Activated T-helper 1 cell treated with anti-CD3 and anti-CD28 coated beads, Interleukin-2, amount 50 U/mL, for 16 hours (primary cell): ENCODE measurements around the gene TMEM163.
"Not testable (repeated sequence)": the region's sequence is repeated elsewhere in the genome, so short reads cannot be mapped to it uniquely, and the experiment has no call there.

Experiments
- DNase-seq, 2 donors: peaks; one replicate each; pipeline ENCODE4 v3.0.0-alpha.2; 2020; ENCODE audit warnings: low read depth in 1 of 2, low spot score in 1 of 2

TMEM163 gene

DNA sequence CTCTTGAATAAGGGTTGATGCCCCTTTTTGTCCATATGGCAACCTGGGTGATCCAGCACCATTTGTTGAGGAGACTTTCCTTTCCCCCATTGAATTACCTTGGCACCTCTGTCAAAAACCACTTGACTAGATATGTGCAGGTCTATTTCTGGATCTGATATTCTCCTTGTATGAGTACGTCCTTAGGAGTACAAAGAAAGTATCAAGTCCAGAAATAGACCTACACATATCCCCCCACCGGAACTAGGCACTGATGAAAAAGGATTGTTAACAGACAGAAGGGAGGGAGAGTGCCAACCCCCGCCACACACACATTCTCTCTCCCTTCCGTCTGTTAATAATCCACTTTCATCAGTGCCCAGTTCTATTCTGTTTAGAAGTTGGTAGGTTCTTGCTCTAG is 225.0 kb downstream of the TMEM163 start:
- DNase-seq = no peak

DNA sequence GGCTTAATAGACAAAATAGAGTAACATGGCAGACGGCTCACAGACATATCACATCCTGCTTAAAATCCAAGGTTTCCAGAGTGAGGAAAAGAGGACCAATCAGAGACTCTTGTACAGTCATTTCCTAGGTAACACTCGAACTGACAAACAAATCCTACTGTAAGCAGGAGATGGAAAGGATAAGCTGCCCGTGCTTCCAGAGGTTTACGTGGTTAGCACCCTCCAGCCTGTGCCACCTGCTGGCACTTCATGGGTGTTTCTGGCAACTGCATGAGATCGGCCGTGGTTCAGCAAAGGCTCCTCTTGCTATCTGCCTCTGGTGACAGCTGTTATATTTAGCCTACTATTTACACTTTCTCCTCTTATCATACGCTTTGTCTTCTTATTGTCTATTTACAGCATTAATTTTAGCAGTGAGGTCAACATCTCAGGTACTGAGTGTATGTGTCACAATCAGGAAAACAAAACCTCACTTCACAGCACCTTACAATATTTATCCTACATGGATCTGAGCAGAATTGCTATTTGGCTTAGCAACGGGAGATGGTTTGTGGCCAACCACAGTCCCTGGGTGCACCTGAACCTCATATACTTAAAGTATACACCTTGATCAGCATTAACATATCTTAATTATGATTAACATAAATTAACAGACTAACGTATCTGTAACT is 226.9 kb downstream of the TMEM163 start:
- DNase-seq = no peak

DNA sequence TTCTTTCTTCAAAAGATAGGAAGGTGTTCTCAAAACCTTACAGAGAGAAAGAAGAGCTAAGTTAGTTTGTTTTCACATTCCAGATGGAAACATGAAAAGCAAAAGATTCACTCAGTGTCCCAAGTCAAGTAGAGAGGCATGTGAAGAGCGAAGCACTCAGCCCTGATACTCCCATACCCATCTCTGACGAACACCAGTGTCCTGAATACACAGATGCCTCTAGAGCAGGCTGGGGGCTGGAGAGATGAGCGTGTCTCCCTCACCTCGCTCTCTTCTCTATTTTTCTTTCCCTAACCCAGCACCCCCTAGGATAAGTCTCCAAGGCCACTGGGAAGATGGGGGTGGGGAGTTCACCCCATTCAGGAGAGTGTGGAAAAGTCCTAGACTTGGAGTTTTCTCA is 227.8 kb downstream of the TMEM163 start:
- DNase-seq = no peak

DNA sequence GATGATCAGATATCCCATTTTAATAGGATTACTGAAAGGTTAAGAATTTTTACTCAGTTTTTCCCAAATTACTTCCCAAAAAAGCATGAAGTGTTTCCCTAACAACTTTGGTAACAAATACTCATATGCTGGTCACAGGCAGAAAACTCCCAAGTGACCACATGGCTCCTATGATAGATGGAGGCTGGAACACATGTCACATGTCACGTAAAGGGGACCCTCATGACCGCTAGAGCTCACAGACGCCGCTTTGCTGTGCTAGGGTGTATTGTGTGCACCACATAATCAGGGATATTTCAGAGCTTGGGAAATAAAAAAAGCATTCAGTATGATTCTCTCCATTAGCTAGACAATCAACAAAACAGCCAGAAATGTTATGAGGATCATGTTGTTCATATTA is 228.2 kb downstream of the TMEM163 start:
- no peak for DNase-seq

- no peak for DNase-seq
These were observed 228.9 kb downstream of the TMEM163 start for GRCh38 chr2:134489732-134490384.

- DNase-seq = no peak
These were observed 235.9 kb downstream of the TMEM163 start for GRCh38 chr2:134482766-134483340.

DNA sequence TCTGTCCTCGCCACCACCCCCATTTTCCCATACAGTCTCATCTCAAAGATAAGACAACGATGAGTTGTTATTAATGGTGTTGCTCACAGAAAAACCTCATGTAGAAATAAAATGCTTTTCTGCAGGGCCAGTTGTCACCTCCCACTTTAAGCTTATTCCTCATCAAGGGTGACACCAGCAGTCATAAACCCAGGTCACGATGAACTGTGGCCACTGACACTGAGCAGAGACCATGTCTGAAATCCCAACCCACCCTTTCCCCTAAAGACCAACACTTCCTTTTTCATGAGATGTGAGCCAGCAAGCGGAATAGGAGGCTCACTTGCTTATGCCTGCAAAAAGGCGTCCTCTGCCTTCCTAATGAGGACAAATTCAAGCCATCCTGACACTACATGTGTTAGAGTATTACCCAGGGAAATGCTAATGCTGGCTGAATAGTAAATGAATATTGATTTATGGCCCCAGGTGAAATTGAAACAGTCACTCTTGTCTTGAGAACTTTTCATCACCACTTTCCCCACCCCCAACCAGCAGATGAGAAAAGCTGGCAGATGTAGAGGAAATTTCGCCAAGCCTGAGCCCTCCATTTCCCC is 236.6 kb downstream of the TMEM163 start:
- DNase-seq = no peak

DNA sequence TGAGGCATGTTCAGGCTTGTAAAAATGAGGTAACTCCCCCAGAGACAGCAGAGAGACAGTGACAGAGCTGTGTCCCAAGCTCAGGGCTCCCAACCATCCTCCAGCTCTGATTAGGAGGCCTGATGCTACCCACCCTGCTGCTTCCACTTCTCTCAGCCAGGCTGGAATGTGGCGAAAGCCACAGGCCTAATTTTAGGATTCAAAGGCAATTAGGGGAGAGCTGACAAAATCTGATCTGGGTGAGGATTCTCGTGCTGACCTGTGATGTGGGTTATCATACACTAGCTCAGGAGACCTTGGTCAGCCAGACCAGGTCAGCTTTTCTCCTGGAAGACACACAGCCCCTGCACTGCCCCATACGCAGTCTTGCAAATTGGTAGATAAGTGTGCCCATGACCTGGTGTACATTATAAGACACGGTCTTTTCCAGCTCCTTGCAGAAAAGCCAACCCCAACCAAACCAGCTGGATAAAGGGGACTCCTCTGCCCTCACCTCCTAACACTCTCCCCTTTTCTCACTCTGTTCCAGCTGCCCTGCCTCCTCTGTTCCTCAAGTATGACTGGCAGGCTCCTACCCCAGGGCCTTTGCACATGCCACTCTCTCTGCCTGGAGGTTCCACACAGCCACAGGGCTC is 239.0 kb downstream of the TMEM163 start:
- no peak for DNase-seq

DNA sequence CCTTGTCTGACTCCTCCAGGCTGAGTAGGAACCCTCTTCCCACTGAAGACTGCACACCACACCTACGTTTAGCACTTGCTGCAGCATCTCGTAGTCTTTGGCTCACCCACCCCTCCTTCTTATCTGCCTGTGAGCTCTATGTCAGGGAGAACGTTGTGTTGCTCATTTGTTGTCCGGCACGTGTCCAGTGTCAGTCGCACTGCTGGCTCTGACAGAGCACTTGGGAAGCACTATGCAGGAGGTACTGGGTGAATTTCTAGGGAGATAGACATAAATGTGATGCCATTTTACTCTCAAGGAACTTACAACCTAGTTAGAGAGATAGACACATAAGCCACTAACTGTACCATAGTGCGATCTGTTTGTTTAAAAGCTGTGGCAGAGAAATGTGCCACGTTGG is 241.8 kb downstream of the TMEM163 start:
- DNase-seq = not testable (repeated sequence)

- DNase-seq = no peak
These were observed 248.1 kb downstream of the TMEM163 start for GRCh38 chr2:134470561-134471168.

- no peak for DNase-seq
These were observed 249.2 kb downstream of the TMEM163 start for GRCh38 chr2:134469516-134470115.

DNA sequence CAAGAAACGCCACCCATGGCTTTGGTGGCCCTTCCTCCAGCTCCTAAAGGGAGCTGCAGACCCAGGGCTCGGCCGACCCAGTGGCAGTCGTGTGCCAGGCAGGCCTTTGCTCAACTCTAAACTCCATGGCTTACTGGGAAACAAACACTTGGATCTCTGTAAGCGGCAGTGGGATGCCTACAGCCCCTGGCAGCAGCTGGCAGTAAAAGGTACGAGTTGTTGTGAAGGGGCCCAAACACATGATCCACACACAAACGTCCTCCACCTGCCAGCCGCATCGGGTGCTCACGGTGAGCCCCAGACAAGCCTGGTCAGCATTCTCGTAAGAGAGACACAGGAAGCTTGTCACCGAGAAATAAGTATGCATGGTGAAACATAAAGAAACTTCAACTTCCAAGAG is 250.0 kb downstream of the TMEM163 start:
- DNase-seq = no peak

- no peak for DNase-seq
These were observed 250.6 kb downstream of the TMEM163 start for GRCh38 chr2:134468164-134468563.

DNA sequence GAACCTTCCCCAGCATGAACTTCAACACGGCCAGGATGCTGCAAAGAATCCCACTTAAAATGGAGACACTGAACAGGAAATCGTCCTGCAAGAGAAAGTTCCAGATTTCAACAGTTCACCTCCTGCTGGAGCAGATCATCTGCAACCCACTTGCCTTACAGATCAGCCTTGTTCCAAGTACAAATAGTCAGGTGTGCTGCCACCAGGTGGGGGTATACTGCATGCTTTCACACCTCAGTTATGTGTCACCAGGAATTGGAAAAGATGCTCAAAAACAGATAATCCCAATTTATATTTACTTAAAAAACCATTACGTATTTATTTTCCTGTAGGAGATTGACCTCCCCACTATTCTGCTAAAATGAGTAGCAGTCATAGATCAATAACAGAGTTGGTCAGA is 252.7 kb downstream of the TMEM163 start:
- no peak for DNase-seq

DNA sequence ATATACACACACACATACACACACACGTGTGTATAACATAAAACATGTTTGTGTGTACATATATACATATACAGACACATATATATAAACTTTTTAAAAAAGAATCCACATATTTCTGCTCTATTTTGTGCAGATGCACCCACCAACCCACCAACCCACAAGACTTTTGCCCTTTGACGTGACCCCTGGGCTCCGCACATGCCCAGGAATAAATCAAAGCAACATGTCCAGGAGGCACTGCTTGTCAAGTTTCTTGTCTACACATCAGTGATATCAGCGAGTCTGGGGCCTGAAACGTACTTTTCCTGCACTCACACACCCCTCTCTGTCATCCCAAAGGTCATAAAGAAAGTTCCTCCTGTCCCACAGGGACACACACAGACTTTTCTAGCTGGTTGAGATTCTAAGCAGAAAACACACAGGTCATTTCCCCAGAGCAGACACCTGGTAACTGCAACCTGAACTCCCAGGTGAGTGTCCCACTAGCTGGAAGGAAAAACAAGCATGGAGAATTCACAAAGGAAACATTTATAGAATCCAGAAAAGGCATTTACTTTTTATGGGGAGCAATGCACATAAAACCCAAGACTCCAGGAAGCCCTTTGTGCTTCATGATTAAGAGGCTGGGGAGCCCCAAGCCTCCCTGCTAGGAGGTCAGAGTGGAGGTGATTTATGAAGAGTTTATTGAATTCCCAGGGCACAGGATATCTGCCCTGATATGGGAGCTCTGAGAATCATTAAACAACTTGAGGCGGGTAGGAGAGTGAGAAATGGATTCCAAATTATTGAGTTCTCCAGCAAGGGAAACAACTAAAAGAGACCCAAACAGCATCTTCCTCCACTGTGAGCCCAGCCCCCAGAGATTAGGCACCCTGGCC is 253.3 kb downstream of the TMEM163 start:
- DNase-seq = no peak

DNA sequence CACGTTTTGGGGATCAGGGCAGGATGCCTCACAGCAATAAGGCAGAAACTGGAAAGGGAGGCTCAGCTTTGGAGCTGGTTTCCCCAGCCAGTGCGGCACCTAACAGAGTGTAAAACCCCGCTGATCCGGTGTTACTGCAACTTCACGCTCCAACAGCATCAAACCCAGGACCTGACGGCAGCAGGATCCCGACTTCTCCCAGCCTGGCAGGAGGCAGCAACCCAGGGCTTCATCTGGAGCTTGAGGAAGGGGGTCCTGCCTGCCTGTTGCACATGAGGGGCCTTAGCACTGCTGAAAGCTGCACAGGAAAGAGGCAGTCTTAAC is 255.1 kb downstream of the TMEM163 start:
- no peak for DNase-seq

- DNase-seq = no peak
These were observed 255.8 kb downstream of the TMEM163 start for GRCh38 chr2:134462791-134463698.

GRCh38 chr2:134462275-134462674 is 256.5 kb downstream of the TMEM163 start:
- no peak for DNase-seq

- DNase-seq = no peak
These were observed 257.3 kb downstream of the TMEM163 start for GRCh38 chr2:134461511-134461910.
